Anterior cingulate cortex (tissue), 58 donors: ENCODE measurements around the gene PINLYP.
A peak's percentile ranks its signal among the peaks of the same experiment; 100 is the strongest.
"Not testable (repeated sequence)": the region's sequence is repeated elsewhere in the genome, so short reads cannot be mapped to it uniquely, and the experiment has no call there.

ENCODE experiments used
- DNase-seq, 58 donors: peaks; one replicate each; lab custom pipeline; 2025; lab: John Stamatoyannopoulos, UW

Gene PINLYP

GRCh38 chr19:43546581-43546980 lies 29.0 kb upstream of the PINLYP start:
- DNase-seq = no peak

DNA sequence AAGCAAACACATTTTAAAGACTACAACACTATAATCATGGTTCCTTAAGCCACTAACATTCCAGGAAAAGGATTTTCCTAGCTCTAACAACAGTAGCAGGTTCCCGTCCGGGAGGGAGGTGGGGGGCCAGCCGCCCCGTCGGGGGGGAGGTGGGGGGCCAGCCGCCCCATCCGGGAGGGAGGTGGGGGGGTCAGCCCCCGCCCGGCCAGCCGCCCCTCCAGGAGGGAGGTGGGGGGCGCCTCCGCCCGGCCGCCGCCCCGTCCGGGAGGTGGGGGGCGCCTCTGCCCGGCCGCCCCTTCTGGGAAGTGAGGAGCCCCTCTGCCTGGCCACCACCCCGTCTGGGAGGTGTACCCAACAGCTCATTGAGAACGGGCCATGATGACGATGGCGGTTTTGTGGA lies 27.7 kb upstream of the PINLYP start:
- not testable (repeated sequence) for DNase-seq

DNA sequence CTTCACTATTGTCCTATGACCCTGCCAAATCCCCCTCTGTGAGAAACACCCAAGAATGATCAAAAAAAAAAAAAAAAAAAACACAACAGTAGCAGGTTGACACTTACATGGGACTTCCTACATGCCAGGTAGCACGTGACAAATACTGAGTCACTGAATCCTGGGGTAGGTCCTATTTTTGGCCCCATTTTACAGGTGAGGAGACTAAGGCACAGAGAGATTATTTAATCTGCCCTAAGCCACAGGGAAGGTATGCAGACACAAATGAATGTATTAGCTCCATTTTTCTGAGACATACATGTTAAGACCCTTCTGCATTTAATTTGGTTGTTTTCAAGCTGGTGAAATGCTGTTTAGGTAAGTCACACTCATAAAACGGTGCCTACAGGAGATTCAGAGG lies 26.9 kb upstream of the PINLYP start:
- DNase-seq = no peak

DNA sequence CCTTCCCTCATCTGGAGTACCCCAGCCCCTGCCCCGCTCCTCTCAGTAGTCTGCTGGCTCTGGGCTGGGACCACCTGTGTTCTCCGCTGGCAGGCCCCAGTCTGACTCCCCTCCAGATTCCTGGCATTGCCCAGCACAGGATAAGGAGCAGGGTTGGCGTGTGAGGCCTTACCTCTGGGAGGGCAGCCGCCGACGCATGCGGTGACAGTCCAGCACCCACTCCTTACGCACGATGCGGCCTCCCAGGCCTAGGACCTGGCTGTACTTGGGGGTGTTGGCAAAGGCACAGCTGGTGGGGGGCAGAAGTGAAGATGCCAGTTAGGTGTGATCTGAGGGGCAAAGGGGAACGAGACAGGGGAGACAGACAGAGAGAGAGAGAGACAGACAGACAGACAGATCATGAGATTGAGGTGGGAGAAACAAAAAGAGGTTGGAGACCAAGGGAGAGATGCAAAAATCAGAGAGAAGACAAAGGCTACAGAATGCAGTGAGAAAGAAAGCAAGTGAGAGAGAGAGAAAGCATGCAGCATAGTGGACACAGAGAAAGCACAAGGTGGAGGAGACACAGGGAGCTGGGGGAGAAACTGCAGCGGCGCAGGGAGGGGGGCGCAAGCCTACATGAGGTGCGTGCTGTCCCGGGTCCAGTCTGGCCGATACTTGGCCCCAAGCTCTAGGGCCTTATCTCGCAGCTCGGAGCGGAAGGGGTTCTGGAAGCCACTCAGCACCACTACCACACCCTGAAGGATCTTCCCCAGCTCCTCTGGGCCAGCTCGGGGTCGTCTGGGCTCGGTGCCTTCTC lies 24.0 kb upstream of the PINLYP start:
- DNase-seq = no peak

GRCh38 chr19:43552198-43552450 lies 23.5 kb upstream of the PINLYP start:
- DNase-seq = no peak

DNA sequence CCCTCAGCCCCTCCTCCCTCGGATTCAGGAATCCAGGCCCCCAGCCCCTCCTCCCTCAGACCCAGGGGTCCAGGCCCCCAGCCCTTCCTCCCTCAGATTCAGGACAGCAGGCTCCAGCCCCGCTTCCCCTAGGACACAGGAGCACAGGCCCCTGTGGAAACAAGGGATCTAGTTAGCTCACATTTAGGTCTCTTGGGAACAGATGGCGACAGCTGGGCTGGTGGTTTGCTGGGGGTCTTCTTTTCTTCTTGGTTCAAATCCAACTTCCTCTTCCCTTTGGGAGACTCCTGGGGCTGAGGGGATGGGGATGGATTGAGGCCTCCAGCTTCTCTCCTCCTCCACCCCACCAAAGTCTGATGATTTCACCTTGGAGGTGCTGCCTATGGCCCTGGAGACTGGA lies 23.0 kb upstream of the PINLYP start:
- DNase-seq = no peak

DNA sequence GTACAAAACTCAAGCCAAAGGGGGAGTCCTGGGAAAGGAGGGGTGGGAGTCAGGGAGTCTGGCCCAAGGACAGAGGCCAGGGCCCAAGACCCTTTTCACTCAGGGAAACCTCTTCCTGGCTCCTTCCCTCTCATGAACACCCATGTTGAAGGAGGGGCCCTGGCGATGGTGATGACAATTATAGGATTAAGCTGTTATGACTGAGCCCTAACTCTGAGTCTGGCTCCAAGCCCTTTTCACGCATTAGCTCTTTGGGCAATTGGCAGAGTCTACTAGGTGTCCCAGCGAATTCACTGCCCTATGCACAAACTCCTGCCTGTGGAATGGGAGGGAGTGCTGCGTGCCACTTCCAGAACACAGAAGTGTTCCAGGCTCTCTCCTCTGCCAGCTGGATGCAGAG lies 21.9 kb upstream of the PINLYP start:
- DNase-seq = no peak

DNA sequence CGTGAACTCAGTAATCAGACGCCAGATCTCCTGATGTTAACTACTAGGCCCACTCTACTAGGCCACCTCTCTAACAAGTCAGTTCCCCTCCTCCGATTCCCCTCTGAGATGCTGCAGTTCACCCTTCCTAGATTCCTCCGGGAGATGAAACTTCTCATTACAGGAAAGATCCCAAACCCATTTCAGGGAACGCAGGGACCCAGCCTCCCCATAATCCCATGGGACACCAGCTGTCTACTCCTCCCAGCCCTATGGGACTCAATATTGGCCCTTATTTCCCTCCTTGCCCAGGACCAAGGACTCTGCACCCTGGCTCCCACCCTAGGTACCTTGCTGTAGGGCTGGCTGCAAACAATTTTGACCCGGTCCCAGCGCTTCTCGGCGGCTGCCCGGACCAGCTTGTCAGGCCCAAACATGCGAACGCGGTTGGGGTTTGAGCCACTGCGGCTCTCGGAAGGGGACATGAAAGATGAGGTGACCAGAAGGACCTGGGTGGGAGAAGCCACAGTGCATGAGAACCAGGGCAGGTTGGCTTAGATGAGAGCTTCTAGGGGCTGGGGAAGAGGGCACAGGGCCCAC lies 21.2 kb upstream of the PINLYP start:
- DNase-seq = no peak

DNA sequence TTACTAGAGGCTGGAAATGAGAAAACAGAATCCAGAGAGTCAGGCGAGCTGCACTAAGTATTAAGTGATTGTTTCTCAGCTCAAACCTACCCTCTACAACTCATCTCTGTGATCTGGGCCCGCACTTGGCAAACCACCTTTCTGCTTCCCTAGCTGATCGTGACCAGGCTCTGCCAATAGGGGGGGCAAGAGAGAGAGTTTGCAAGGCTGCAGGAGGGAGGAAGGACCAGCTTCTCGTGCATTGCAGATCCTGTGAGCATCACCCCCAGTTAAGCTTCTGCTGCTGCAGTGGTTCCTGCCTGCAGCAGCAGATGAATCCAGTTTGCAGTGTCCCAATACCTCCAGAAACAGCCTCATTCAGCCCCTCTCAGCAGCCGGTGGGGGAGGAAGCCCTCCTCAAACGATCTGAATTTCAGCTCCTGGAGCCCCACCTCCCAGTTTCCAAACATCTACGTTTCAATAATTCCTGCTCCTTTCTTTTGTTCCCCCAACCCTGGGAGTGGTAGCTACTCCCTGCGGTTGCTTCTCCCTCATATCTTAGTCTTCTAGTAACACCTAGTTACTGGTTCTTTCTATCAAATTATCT lies 20.3 kb upstream of the PINLYP start:
- peak in 56 of 58 donors; percentile 5 to 86 (median 60) for DNase-seq

DNA sequence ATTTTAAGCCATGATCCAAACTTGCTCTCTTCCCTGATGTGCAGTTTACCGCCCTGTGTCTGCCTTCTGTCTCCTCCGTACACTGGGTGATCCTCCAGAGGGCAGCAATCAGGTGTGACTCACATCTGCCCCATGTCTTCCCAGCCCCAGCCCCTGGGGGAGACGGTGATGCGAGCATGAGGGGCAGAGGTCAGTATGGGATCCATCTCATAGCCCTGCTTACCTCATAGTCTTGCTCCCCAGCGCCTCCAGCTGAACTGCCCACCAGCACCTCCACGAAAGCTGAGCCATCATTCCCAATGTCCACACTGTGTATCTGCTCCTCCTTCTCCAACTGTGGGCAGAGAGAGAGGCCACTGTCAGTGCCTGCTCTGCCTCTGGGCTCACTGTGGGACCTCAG lies 14.9 kb upstream of the PINLYP start:
- DNase-seq = peak in 1 of 58 donors; percentile 5

DNA sequence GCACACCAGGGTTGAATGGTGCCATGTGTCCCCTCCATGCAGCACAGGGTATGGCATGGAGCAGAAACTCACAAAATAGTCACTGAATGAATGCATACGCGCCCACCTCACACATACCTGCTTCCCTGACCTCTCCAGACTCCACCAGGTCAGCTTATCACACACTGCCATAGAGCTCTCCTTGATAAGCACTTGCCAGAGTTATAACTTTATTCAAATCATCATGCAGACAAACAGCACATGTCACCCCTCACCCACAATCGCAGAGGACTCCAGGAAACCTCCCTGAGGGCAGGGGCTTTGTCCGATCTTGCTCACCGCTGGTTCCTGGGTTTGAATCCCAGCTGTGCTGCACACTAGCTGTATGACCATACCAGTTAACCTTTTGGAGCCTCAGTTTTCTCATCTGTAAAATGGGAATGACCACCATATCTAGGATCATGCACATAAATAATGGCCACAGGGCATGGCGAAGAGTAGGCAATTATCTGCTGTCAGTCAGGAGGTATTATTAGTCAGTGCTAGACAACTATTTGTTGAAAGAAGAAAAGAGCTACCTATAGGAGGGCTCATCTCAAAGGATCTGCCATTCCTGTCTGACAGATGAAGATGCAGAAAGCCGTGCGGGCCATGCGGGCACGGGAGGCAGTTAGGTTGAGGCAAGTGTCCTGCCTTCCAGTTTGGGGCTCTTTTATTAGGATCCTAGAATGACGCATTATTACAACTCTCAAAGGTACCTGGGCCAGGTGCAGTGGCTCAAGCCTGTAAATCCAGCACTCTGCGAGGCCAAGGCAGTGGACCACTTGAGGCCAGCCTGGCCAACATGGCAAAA lies 14.2 kb upstream of the PINLYP start:
- no peak for DNase-seq

DNA sequence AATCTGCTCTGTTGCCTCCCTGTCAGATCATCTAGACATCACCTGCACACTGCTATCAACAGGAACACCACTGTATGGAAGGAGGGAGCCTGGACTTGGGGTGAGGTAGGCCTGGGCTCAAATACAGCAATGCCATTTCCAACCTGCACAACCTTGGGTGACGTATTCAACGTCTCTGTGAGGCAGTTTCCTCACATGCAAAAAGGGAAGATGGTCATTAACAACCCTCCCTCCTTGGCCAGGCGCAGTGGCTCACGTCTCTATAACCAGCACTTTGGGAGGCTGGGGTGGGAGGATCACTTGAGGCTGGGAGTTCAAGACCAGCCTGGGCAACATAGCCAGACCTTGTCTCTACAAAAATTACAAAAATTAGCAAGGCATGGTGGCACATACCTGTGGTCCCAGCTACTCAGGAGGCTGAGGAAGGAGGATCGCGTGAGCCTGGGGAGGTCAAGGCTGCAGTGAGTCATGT lies 13.3 kb upstream of the PINLYP start:
- DNase-seq = no peak

DNA sequence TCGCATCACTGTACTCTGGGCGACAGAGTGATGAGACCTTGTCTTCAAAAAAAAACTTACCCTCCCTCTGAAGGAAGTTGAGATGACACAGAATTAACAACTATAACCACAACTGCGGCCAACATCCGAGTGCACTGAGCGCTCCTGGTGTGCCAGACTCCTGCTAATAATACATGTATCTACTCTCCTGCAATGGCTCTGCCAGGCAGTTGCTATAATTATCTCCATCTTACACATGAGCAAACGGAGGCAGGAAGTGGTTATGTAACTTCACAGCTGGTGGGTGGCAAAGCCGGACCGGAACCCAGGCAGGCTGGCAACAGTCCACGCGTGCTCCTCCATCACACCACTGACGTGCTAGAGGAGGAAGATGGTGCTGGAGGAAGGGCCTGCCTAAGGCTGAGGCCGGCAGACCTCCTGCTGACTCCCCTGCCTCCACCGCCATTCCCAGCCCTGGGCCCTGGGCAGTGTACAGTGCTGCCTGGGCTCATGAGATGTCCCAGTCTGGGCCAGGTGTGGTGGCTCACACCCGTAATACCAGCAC lies 12.8 kb upstream of the PINLYP start:
- DNase-seq = peak; percentile 9 to 93 (median 68)

GRCh38 chr19:43563816-43564457 lies 11.7 kb upstream of the PINLYP start:
- no peak for DNase-seq

GRCh38 chr19:43564800-43565199 lies 10.8 kb upstream of the PINLYP start:
- DNase-seq = peak in 32 of 58 donors; percentile 2 to 60 (median 24)

- no peak for DNase-seq
Measured at GRCh38 chr19:43569657-43570056, 5.9 kb upstream of the PINLYP start.

GRCh38 chr19:43570174-43570791 lies 5.3 kb upstream of the PINLYP start:
- no peak for DNase-seq

- DNase-seq = no peak
Measured at GRCh38 chr19:43572171-43572588, 3.4 kb upstream of the PINLYP start.

- peak in 3 of 58 donors; percentile 12 to 28 (median 18) for DNase-seq
Measured at GRCh38 chr19:43574424-43575155, 1.0 kb upstream of the PINLYP start.
